AG10803 (cell line): ENCODE results near the gene AJM1.
"Not testable (repeated sequence)": the region's sequence is repeated elsewhere in the genome, so short reads cannot be mapped to it uniquely, and the experiment has no call there.

Source experiments
- DNase-seq: peaks from one replicate; pipeline ENCODE4 v3.0.0; 2010; ENCODE audit warnings: low read depth
- H3K4me3 ChIP-seq: 2 replicates; pipeline ENCODE4 v1.5.1; 2011; ENCODE audit warnings: mild to moderate bottlenecking, low read length, control low read depth
- CTCF ChIP-seq: conservative IDR thresholded peaks from 2 replicates; pipeline ENCODE4 v1.5.1; 2011; ENCODE audit warnings: mild to moderate bottlenecking, low read length, control low read depth, inconsistent platforms

Gene AJM1

GRCh38 chr9:136799079-136799853 is 43.0 kb upstream of the AJM1 start:
- H3K4me3 ChIP-seq: no peak overlapping the region
- no peak for DNase-seq
- TF ChIP-seq CTCF: no peak

GRCh38 chr9:136799854-136800657 is 42.2 kb upstream of the AJM1 start:
- no peak overlapping the region for H3K4me3 ChIP-seq
- DNase-seq: no peak
- TF ChIP-seq CTCF: no peak

GRCh38 chr9:136802321-136802720 is 40.0 kb upstream of the AJM1 start:
- no peak overlapping the region for H3K4me3 ChIP-seq
- no peak for DNase-seq
- TF ChIP-seq CTCF: no peak

GRCh38 chr9:136803009-136803550 is 39.2 kb upstream of the AJM1 start:
- DNase-seq, H3K4me3 ChIP-seq: not testable (repeated sequence)

- no peak for TF ChIP-seq CTCF
- no peak overlapping the region for H3K4me3 ChIP-seq
- DNase-seq: no peak
Measured at GRCh38 chr9:136803551-136804508, 38.4 kb upstream of the AJM1 start.

- TF ChIP-seq CTCF: no peak
- DNase-seq: no peak
- H3K4me3 ChIP-seq: no peak overlapping the region
Measured at GRCh38 chr9:136804509-136805206, 37.6 kb upstream of the AJM1 start.
